ENCODE measurements around the gene SP6.

DNA sequence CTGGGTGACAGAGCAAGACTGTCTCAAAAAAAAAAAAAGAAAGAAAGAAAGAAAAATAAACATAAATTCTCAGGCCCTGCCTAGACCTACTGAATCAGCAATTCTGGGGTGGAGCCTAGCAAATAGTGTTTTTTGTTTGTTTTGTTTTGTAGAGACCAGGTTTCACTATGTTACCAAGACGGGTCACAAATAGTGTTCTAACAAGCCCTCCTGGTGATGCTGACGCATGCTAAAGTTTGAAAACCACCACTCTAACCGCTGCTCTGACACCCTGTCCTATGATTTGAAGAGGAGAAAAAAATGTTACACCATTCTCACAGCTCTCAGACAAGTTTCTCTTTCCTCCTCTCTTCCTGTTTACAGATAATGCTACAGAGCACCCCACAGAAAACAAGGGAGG, 21.1 kb downstream of the SP6 start:
- no peak for TF ChIP-seq POLR2AphosphoS5 (IDR thresholded peaks at IDR 0.05; ENCODE audit: low read depth, low read length)
- no peak for TF ChIP-seq POLR2A (IDR thresholded peaks at IDR 0.05; ENCODE audit: low read depth, low read length)
- TF ChIP-seq TAF1 (IDR thresholded peaks at IDR 0.05; ENCODE audit: borderline replicate concordance, low read depth, low read length): no peak

Measured in GM12892 (cell line).